Ishikawa (cell line): ENCODE measurements around the gene KRTAP5-4.

Experiments used
- CEBPB ChIP-seq: IDR thresholded peaks from 2 replicates; pipeline ENCODE4 v1.6.1; 2012
- CREB1 ChIP-seq: IDR thresholded peaks from 2 replicates; pipeline ENCODE4 v1.6.1; 2012; ENCODE audit warnings: low read depth
- EGR1 ChIP-seq: IDR thresholded peaks from 2 replicates; pipeline ENCODE4 v1.6.1; 2012
- EP300 ChIP-seq: IDR thresholded peaks from 2 replicates; pipeline ENCODE4 v1.6.1; 2012; ENCODE audit warnings: borderline replicate concordance
- FOXM1 ChIP-seq: IDR thresholded peaks from 2 replicates; pipeline ENCODE4 v1.6.1; 2012; ENCODE audit warnings: low read depth, borderline replicate concordance
- MAX ChIP-seq: IDR thresholded peaks from 2 replicates; pipeline ENCODE4 v1.6.1; 2012
- NFIC ChIP-seq: IDR thresholded peaks from 2 replicates; pipeline ENCODE4 v1.6.1; 2012
- RAD21 ChIP-seq: IDR thresholded peaks from 2 replicates; pipeline ENCODE4 v1.6.1; 2012; ENCODE audit warnings: low read depth
- REST ChIP-seq: IDR thresholded peaks from 2 replicates; pipeline ENCODE4 v1.6.1; 2012; ENCODE audit warnings: low read depth, mild to moderate bottlenecking
- TAF1 ChIP-seq: IDR thresholded peaks from 2 replicates; pipeline ENCODE4 v1.6.1; 2012; ENCODE audit warnings: low read depth, mild to moderate bottlenecking
- TEAD4 ChIP-seq: IDR thresholded peaks from 2 replicates; pipeline ENCODE4 v1.6.1; 2012
- USF1 ChIP-seq: IDR thresholded peaks from 2 replicates; pipeline ENCODE4 v1.6.1; 2012

GRCh38 chr11:1650034-1650917, 28.3 kb upstream of the KRTAP5-4 start:
- TF ChIP-seq CREB1 (no peak), CEBPB (no peak), RAD21 (no peak), EP300 (no peak), NFIC (no peak), TEAD4 (no peak), FOXM1 (no peak), MAX (no peak), REST (no peak), EGR1 (no peak), TAF1 (no peak), USF1 (no peak)
